WERI-Rb-1 (cell line): ENCODE data around the gene NBEAL1.
"Not testable (repeated sequence)": the region's sequence is repeated elsewhere in the genome, so short reads cannot be mapped to it uniquely, and the experiment has no call there.

Experiments
- DNase-seq: peaks from one replicate; pipeline ENCODE4 v3.0.0-alpha.2; 2020
- H3K27ac ChIP-seq: fragments of 250-450 bp; sonication (Bioruptor Pico); 2 replicates; pipeline ENCODE4 v1.5.1; 2020; ENCODE audit warnings: mild to moderate bottlenecking, moderate library complexity
- H3K27me3 ChIP-seq: fragments of 250-450 bp; sonication (Bioruptor Pico); 2 replicates; pipeline ENCODE4 v1.5.1; 2021; ENCODE audit warnings: mild to moderate bottlenecking, low read depth, moderate library complexity; ENCODE audit not compliant: insufficient read depth, severe bottlenecking
- H3K36me3 ChIP-seq: fragments of 250-450 bp; sonication (Bioruptor Pico); 2 replicates; pipeline ENCODE4 v1.5.1; 2020; ENCODE audit warnings: mild to moderate bottlenecking, moderate library complexity
- H3K4me3 ChIP-seq: 2 replicates; pipeline ENCODE4 v1.5.1; 2011; ENCODE audit warnings: low read depth, mild to moderate bottlenecking, control low read depth, low read length
- H3K9me3 ChIP-seq: fragments of 250-450 bp; sonication (Bioruptor Pico); 2 replicates; pipeline ENCODE4 v1.5.1; 2021; ENCODE audit warnings: mild to moderate bottlenecking, moderate library complexity; ENCODE audit not compliant: severe bottlenecking
- TF ChIP-seq, protein P1 (sequence below): IDR thresholded peaks from 2 replicates; pipeline ENCODE4 v1.5.1; 2011; ENCODE audit warnings: low read depth, mild to moderate bottlenecking, control low read depth, inconsistent platforms, low read length

The NBEAL1 gene

DNA sequence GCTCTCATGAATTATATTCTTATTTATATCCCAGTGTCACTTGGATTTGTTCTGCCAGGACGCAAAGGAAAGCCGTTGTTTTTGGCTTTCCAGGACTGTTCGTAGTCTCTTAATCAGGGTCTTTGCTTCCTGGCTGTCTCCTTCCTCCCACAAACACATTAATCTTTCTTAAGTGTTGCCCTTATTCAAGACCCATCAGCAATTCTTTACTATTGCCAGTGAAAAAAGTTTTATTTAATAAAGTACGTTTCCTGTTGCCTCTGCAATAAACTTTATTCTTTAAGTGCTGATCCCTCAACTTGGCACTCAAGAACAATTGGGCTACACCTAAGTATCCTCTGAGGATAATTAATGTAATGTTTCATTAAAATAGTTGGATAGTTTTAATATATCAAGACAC is 155.8 kb downstream of the NBEAL1 start:
- Histone ChIP-seq H3K36me3 (no peaks in the 10 kb centered on the region), H3K27me3 (no peaks in the 10 kb centered on the region), H3K9me3 (no peaks in the 10 kb centered on the region), H3K27ac (no peak overlapping the region), H3K4me3 (no peak overlapping the region)
- TF ChIP-seq, protein P1, sequence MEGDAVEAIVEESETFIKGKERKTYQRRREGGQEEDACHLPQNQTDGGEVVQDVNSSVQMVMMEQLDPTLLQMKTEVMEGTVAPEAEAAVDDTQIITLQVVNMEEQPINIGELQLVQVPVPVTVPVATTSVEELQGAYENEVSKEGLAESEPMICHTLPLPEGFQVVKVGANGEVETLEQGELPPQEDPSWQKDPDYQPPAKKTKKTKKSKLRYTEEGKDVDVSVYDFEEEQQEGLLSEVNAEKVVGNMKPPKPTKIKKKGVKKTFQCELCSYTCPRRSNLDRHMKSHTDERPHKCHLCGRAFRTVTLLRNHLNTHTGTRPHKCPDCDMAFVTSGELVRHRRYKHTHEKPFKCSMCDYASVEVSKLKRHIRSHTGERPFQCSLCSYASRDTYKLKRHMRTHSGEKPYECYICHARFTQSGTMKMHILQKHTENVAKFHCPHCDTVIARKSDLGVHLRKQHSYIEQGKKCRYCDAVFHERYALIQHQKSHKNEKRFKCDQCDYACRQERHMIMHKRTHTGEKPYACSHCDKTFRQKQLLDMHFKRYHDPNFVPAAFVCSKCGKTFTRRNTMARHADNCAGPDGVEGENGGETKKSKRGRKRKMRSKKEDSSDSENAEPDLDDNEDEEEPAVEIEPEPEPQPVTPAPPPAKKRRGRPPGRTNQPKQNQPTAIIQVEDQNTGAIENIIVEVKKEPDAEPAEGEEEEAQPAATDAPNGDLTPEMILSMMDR, result no peak
- DNase-seq, result no peak

DNA sequence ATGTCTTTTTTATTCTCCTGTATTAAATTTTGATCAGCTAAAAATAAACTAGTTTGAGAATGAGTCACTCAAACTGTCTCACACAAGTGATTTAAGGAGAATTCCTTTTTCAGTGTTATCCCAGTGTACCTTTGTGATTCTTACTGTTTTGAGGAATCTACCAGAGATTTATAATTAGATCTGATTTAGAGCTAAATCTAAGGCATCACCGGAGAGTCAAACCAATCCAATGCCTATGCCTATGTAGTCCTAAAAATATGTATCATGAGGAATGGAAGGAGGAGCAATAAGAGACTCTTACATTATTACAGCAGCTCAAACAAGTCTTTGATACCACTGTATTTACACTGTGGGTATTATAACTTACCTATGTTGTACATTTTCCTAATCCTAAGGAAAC is 160.7 kb downstream of the NBEAL1 start:
- no peak overlapping the region for H3K4me3 ChIP-seq
- no peaks in the 10 kb centered on the region for H3K36me3 ChIP-seq
- DNase-seq, result no peak
- H3K27ac ChIP-seq, result no peak overlapping the region
- H3K27me3 ChIP-seq, result no peaks in the 10 kb centered on the region
- no peaks in the 10 kb centered on the region for H3K9me3 ChIP-seq
- TF ChIP-seq, protein P1, result no peak

DNA sequence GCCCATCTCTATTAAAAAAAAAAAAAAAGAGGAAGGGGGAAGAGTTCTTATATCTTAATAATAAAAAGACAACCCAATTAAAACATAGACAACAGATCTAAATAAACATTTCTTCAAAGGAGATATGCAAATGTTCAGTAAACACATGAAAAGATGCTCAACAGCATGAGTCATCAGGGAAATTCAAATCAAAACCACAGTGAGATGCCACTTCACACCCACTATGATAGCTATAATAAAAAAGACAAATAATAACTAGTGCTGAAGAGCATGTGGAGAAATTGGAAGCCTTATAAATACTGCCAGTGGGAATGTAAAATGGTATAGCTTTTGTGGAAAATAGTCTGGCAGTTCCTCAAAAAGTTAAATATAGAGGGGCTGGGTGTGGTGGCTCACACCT is 162.7 kb downstream of the NBEAL1 start:
- Histone ChIP-seq H3K9me3 (no peaks in the 10 kb centered on the region), H3K4me3 (no peak overlapping the region), H3K27me3 (no peaks in the 10 kb centered on the region), H3K36me3 (no peaks in the 10 kb centered on the region), H3K27ac (no peak overlapping the region)
- no peak for DNase-seq
- TF ChIP-seq, protein P1, result no peak

DNA sequence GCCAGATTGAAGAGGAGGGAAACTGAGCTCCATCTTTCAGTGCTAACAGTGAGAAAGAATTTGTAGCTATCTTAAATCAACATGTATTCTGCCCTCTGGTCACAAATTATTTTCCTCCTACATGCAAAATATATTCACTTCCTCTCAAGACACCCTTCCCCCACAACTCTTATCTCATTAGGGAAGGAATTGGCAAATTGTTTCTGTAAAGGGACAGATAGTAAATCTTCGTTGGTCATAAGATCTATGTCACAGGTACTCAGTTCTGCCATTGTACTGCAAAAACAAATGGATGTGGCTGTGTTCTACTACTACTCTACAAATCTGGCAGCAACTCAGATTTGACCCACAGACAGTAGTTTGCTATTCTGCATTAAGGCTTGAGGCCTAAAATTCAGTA is 171.2 kb downstream of the NBEAL1 start:
- Histone ChIP-seq H3K9me3 (no peaks in the 10 kb centered on the region), H3K27me3 (no peaks in the 10 kb centered on the region), H3K36me3 (no peaks in the 10 kb centered on the region), H3K27ac (no peak overlapping the region), H3K4me3 (no peak overlapping the region)
- TF ChIP-seq, protein P1, result no peak
- DNase-seq, result no peak

DNA sequence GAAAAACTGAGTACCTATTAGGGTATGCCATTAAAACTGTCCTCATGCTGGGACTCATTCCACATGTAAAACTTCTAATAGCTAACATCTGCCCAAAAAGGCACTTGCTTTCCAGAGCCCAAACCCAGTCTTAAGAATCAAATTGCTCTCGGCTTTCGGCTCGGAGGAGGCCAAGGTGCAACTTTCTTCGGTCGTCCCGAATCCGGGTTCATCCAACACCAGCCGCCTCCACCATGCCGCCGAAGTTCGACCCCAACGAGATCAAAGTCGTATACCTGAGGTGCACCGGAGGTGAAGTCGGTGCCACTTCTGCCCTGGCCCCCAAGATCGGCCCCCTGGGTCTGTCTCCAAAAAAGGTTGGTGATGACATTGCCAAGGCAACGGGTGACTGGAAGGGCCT is 175.9 kb downstream of the NBEAL1 start:
- H3K27ac ChIP-seq, H3K36me3 ChIP-seq, H3K9me3 ChIP-seq, H3K4me3 ChIP-seq, DNase-seq, H3K27me3 ChIP-seq: not testable (repeated sequence)

DNA sequence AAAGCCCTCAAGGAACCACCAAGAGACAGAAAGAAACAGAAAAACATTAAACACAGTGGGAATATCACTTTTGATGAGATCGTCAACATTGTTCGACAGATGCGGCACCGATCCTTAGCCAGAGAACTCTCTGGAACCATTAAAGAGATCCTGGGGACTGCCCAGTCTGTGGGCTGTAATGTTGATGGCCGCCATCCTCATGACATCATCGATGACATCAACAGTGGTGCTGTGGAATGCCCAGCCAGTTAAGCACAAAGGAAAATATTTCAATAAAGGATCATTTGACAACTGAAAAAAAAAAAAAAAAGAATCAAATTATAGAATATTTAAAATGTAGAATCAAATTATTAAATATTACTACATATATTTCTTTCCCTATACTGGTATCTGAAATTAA is 176.4 kb downstream of the NBEAL1 start:
- not testable (repeated sequence) for H3K9me3 ChIP-seq, H3K36me3 ChIP-seq, H3K27me3 ChIP-seq, DNase-seq, H3K27ac ChIP-seq, H3K4me3 ChIP-seq

DNA sequence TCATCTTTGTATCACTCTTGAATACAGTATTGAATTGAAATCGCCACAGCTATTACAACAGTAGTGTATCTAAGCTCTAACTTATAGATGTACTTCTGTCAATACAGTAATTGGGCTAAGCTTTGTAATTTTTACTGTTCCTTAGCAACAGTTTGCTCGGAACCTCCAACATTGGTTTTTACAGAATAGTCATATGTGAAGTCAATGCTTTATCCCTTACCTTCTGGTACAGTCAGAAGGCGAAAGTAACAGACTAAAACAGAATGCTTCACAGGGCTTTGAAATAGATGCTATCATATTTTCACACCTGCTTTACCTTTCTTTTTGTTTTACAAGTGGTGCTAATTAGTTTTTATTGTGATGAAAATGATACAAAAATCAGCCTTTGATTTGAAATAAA is 177.3 kb downstream of the NBEAL1 start:
- Histone ChIP-seq H3K36me3 (0 out of 2 replicates have a peak, but pooled peaks cover 4% of the 10 kb centered on the region), H3K27me3 (no peaks in the 10 kb centered on the region), H3K4me3 (no peak overlapping the region), H3K27ac (no peak overlapping the region), H3K9me3 (no peaks in the 10 kb centered on the region)
- DNase-seq, result no peak
- TF ChIP-seq, protein P1, result no peak
